Measurements from ENCODE around the gene ITGAE.
"Not testable (repeated sequence)": the region's sequence is repeated elsewhere in the genome, so short reads cannot be mapped to it uniquely, and the experiment has no call there.

The ITGAE gene

DNA sequence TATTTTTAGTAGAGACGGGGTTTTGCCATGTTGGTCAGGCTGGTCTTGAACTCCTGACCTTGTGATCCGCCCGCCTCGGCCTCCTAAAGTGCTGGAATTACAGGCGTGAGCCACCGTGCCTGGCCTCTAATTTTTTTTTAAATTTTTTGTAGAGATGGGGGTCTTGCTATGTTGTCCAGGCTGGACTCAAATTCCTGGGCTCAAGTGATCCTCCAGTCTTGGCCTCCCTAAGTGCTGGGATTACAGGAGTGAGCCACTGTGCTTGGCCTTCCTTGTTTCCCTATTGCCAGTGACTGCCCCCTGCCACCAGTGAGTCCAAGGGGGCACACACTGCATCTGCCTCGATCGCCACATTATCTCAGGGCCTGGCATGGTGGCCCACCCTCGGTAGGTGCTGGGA is 6.8 kb downstream of the ITGAE start:
- DNase-seq = not testable (repeated sequence)

DNA sequence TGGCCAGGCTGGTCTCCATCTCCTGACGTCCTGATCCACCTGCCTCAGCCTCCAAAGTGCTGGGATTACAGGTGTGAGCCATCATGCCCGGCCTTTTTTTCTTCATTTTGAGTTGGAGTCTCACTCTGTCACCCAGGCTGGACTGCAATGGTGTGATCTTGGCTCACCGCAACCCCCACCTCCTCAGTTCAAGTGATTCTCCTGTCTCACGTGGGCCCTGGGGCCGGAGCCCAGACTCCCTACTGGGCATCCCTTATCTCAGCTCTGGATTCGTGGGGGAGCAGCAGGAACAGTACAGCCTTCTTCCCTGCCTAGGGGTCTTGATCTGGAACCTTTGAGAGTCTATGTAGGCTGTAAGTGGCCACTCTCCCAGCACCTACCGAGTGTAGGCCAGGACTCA is 7.7 kb downstream of the ITGAE start:
- DNase-seq = not testable (repeated sequence)

DNA sequence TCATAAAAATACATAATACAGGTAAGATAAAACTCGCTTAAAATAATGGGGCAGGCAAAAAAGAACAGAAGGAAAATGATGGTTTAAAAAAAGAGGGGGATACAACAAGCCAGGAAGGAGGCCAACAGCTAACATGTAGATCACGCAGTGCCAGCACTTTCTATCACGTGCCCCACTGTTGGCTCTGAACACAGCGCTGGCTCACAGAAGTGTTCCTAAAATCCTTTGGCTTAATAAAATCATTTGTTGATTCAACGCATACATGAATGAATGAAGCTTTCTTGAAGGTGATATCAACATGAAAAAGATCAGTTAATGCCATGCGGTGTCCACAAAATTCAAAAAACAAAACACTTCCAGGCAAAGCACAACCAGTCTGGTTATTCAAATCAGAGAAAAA is 8.5 kb downstream of the ITGAE start:
- peak in 1 of 2 experiments; percentile 36 for DNase-seq

DNA sequence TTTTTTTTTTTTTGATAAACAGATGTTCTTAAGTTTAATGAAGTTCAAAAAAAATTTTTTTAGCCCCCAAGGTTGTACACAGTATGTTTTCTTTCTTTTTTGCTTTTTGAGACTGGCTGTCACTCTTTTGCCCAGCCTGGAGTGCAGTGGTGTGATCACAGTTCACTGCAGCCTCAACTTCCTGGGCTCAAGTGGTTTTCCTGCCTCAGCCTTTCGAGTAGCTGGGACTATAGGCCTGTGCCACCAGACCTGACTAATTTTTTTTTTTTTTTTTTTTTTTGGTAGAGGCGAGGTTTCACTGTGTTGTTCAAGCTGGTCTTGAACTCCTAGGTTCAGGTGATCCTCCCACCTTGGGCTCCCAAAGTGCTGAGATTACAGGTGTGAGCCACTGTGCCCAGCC is 12.8 kb downstream of the ITGAE start:
- DNase-seq = no peak

DNA sequence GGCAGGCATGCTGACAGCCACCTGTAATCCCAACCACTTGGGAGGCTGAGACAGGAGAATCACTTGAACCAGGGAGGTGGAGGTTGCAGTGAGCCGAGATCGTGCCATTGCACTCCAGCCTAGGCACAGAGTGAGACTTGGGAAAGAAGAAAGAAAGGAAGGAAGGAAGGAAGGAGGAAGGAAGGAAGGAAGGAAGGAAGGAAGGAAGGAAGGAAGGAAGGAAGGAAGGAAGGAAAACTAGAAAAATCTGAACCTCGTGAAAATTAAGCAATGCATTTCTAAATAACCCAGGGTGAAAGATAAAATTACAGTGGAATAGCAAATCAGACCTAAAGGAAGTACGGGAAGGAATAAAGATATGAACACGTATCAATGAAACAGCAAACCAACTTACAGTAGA is 15.7 kb downstream of the ITGAE start:
- DNase-seq = not testable (repeated sequence)

DNA sequence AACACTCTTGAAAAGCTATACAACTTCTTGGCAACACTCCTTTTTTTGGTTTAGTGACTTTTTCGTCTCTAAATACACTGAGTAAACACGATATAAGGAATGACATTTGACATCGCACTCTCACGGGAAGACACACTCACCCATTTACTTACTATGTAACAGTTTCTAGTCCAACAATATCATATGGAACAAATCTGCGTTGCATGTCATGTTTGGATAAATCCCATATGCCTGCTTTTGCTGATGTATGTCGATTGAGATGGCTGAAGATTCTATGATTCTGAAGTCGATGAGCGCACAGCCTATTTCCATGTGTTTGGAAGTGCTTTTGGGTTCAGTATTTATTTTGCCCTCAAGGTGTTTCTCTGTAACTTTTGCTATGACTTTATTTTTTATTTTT is 18.2 kb downstream of the ITGAE start:
- DNase-seq = no peak

DNA sequence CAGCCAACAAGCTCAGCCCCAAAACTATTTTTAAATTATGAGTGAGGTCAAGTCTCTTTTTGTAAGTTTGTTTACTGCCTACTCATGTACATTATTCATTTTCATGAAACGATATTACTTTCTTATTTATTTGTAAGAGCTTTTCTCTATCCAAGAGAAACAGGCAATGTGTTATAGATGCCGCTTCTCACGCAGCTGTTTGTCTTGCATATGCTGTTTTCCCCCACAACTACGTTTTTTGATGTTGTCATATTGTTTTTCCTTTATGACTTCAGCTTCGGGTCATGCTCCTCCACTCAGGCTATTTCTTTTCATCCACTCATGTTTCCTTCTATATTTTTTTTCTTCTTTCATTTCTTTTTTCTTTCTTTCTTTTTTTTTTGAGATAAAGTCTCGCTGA is 20.0 kb downstream of the ITGAE start:
- DNase-seq = no peak

DNA sequence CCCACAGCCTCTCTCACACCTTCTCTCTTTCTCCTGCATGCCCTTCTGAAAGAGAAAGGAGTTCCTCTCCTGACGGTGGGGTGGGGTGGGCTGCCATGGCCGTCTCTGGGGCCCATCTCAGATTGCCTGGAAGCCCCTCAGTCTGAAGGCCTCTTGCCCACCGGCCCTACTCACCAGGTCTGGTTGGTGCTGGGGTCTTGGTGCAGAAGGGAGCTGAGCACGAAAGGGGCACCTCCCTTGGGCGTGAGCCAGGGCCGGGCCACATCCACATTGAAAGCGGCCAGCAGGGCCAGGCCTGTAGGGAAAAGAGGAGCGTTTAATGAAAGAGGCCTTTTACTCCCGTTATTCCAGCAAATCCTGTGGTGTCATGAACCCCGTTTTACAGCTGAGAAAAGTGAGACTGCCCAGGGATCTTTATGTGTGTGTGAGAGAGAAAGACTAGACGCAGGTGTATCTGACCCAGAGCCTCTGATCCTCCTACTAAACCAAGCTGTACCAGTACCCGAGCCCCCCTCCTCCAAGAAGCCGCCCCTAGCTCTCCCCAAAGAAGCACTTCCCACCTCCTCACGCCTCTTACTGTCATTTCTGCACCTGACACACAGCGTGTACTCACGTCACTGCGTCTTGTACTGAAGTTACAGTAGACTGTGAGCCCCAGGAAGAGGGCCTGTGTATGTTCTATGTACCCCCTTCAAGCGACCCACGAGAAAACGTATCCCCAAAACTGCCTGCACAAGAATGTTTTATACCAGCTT is 23.4 kb downstream of the ITGAE start:
- no peak for DNase-seq

DNA sequence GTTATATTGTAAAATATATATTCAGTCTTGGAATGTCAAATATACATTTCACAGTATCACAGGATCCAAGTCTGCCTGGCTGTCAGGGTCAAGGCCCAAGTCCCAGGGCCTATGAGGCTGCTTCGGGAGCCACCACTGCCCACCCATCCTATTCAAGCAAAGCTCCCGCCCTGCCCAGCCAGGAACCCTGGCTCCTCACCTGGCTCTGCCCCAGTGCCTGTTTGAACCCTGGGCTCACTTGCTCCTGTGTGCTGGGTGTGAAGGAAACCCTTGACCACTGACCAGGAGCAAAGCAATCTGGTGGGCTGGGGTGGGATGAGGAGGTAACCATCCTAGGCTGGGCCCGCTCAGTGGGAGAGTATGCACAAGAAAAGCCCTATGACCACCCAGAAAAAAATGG is 27.0 kb downstream of the ITGAE start:
- no peak for DNase-seq

DNA sequence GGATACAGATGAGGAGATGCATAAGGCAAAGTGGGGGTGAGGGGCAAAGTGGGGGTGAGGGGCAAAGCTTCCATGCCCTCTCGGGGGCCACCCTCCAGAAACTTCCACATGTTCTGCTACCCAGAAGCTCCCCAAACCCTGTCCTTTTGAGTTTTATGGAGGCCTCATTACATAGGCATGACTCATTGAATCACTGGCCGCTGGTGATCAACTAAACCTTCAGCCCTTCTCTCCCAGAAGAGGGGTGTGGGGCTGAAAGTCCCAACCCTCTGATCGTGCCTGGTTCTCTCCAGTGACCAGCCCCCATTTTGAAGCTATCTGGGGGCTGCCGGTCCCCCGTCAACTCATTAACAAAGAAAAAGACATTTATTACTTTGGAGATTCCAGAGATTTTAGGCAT is 27.5 kb downstream of the ITGAE start:
- no peak for DNase-seq

DNA sequence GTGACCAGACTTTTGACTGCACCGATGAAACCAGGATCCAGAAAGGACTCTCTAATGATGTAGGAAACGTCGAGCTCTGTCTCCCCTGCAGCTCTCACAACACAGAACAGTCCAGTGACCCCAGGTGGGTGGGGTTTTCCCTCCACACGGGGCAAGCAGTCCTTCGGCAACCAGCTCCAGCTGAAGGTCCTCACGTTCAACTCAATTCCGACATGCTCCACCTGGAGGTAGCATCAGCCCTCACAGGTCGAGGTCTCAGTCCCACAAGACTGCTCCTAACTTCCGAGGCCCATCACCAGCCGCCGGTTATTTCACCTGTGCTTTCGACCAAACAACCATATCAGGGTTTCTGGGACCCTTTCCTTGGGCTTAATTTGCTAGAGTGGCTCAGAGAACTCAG is 28.2 kb downstream of the ITGAE start:
- DNase-seq = no peak

DNA sequence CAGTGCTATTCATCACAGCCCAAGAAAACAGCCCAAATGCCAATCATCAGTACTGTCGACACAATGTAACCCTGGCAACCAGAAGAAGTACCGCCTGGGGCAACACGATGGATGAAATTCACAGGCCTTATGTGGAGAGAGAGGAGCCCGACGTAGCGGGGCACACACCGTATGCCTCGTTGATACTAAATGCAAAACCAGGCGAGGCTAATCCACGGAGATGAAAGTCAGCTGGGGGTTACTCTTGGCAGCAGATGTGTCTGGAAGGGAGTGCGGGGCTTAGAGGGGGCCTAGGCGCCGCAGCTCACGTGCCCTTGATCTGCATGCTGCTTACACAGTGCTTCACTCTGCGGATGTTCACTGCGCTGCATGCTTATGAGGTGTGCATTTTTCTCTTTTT is 29.8 kb downstream of the ITGAE start:
- no peak for DNase-seq

DNA sequence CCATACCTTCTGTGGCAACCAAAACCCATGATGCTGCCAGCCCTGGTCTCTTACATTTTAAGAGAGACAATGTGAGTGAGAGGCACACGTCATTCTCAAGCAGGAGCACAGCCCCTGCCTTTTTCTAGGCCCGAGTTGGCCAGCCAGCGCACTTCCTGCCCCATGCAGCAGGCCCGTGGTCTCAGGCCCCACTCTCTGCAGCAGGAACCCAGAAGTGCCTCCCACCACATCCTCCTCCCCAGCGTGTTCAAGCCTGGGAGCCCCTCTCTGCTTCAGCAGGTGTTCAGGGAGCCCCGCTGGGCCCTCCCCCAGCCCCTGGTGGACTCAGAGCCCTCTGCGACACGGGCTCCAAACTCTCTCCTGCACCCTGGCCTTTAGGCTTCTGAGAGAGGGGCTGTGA is 30.5 kb downstream of the ITGAE start:
- no peak for DNase-seq

DNA sequence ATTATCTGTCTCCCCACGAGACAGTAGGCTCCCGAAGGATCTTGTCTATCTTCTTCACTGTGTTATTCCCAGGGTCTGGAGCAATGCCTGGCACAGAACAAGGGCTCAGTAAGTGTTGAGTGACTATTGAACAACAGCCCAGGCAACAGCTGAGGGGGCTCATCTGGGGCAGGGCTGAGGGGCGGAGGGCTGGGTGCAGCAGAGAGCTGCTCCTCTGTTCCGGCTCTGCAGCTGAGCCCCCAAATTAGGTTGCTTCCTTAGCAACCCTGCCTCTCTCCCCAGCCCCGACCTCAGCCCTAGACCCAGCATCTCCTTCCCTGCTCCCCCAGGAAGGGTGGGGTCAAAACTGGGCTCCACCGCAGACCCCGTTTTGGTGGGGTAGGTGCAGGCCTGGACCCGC is 32.2 kb downstream of the ITGAE start:
- DNase-seq = no peak

DNA sequence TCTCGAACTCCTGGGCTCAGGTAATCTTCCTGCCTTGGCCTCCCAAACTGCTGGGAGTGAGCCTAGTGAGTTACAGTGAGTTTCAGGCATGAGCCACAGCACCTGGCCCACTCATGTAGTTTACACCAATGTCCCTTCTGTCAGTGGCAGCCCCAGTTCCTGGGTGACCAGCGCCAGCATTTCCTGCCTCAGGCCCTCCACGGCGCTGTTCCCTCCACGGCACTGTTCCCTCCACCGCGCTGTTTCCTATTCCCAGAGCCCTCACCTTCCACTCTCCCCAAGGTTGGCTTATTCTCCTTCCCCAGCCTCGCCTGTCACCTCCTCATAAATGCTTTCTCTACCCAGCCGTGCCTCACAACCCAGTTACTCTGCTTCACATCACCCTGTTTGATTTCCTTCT is 32.6 kb downstream of the ITGAE start:
- DNase-seq = no peak

DNA sequence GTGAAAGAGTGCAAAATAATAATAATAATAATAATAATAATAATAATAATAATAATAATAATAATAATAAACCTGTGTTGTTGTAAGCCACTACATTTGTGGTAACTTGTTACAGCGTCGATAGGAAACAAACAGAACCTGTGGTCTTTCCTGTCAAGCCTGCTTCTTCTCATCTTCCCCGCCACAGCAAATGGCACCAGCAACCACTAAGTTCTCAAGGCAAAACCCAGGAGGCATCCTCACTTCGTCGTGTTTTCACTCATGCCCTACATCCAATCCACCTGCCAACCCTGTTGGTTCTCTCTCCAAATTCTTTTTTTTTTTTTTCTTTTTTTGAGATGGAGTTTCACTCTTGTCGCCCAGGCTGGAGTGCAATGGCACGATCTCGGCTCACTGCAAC is 34.2 kb downstream of the ITGAE start:
- DNase-seq = no peak

DNA sequence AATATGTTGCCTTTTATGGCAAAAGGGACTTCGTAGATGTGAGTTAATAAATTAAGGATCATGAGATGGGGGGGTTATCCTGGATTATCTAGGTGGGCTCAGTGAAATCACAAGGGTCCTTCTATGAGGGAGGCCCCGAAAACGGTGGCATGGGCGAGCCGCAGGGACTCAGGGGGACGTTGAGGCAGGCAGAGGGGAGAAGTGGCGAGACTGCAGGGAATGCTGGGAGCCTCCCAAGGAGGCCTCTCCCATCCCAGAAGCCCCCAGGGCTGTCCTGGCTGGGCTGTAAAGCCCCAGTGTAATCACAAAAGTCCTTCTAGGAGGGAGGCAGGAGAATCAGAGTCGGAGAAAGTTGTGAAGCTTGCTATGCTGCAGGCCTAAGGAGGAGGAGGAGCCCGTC is 35.0 kb downstream of the ITGAE start:
- DNase-seq = no peak

DNA sequence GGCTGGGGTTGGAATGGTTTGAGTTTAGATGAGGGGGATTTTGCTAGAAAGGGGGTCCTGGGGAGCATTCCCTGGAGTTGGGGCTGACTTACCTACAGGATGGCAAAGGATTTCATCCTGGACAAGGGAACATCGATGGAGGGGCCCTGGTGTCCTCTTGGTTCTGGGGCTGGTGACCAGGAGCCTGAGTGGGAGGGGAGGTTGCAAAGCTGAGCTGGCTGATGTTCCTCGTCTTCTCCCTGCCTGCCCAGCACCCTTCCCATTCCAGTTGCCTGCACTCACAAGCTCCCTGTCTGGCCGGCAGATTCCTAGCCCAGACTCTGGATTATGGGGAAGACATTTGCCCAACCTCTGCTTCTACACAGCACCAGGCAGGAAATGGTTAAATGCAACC is 37.2 kb downstream of the ITGAE start:
- DNase-seq = no peak

DNA sequence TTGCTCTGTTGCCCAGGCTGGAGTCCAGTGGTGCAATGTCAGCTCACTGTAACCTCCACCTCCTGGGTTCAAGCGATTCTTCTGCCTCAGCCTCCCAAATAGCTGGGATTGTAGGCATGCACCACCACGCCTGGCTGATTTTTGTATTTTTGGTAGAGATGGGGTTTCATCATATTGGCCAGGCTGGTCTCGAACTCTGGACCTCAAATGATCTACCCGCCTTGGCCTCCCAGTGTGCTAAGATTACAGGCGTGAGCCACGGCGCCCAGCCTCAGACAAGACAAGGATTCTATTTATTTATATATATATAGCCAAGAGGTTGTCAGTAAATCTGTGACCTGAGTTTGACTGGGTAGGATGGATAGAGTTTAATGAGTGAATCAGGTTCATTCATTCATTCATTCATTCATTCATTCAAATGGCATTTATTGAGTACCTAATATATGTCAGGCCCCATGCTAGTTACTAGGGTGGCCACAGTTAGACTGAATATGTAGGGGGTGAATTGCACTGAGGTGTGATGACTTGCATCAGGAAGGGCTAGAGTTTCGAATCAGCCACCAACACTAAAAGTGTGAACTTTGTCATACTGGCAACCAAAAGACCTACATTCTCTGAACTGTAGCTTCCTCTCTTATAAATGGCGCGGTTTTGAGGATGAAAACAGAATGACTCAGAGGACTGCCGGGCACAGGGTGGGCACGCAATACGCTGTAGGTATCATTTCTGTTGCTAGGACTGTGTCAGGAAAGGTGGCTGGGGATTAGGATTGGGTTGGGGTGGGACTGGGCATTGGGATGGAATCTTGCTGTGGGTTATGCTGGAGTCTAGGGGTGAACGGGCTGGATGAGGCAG is 37.8 kb downstream of the ITGAE start:
- DNase-seq = no peak

DNA sequence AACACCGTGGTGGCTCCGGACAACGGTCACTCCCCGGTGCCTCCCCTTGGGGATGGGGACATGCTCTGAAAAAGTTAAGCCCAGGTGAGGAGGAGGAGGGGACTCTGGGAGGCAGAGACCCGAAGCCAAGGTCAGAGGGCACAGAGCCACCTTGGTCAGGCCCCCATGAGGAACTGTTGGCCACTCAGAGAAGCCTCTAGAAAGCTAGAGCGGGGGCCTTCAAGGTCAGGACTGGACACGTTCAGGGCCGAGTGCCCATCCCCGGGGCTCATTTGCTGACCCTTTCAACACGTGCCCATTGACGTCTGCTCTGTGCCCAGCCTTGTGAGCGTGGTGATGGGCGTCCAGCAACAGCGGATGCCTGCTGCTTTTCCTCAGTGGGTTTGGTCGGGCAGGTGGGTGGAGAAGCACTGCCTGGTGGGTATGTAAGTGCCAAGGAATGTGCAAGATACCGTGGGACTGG is 39.0 kb downstream of the ITGAE start:
- no peak for DNase-seq

DNA sequence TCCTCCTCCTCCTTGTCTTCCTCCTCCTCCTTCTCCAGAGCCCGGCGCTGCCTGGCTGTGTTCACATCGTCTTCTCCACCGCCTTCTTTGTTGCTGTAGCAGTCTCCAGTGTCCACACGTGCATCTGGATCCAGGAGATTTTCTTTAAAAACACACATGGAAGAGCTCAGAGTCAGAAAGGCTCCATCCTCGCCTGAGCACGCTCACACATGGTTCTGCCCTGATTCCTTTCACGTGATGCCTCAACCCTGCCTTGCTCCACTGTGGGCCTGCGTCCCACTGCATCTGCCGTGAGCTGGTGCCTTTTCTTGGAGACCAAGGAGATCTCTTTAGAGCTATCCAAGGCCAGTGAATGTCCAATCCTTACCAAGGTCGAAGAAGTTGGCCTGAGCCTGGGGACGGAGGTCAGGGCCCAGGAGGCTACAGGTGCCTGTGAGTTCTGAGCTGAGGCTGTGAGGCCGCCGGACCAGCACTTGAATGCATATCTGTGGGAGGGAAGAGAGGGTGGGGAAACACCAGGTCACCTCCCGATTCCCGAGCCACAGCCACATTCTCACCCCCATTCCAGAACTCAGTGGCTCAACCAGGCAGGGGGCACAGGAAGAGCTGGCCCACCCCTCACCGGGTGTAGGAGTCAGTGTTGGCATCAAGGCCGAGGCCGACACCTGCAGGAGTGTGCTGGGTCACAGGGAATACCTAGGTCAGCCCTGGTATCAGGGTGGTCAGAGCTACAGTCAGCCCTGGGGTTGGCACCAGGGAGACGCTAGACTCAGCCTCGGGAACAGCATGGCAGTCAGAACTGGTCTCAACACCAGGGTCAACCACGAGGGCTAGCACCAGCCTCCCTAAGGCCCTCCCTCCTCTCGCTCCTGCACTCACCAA is 39.7 kb downstream of the ITGAE start:
- no peak for DNase-seq

DNA sequence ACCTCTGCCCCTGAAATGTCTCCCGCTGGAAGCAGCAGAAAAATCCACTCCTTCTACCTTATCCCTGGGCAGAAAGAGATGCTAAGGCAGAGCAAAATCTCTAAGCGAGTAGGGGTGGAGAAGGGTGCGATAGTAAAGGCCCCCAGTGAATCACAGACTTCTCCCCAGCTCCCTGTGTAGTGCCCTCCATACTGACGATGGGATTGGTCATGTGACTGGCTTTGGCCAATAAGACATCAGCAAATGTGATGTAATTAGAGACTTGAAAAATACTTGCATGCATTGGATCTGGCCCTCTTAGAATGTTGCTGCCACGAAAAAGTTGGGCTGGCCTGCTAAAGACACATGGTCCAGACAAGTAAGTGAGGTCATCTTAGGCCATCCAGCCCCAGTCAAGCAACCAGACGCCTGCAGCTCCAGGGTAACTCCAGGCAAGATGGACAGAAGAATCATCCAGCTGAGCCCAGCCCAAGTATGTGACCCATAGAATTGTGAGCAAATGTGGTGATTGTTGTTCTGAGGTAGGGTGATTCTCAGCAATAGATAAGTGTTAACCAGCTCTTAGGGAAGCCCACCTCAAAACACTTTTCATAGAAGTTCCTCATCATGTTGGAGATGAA is 41.3 kb downstream of the ITGAE start:
- DNase-seq = no peak

Data from NCI-H446 (cell line).